GM21423 (cell line): ENCODE measurements around the gene SPPL3.
A peak's percentile ranks its signal among the peaks of the same experiment; 100 is the strongest.

Experiments
- ATAC-seq: cut with Tn5 transposase; IDR thresholded peaks from one replicate; pipeline ENCODE4 v1.9.1; 2021; ENCODE audit warnings: mild to moderate bottlenecking, moderate library complexity; ENCODE audit not compliant: unreplicated experiment

Gene SPPL3

GRCh38 chr12:120879102-120879501 is 25.1 kb downstream of the SPPL3 start:
- no peak for ATAC-seq

DNA sequence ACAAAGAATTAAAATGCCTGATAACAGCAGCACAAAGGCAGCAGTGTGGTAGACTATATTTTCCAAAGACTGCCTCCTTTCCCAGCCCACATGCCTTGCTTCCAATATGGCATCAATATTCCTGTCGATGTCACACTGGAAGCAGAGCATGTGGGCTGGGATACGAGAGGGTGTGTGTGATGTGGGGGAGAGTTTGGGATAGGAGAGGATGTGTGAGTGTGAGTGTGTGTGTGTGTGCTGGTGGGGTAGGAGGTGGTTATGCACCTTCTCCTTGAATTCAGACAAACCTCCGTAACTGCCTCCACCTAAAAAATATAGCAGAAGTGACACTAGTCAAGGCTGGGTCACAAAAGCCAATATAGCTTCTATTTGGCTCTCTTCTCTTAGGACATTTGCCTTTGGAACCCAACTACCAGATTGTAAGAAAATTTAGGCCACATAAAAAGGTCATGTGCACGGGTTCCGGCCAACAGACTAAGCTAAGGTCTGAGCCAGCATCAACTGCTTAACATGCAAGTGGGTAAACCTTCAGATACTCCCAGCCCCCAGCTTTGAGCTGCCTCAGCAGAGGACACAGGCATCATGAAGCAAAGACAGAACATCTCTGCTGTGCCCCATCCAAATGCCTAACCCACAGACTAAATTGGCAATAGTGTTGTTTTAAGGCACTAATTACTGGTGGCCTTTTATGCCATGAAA is 29.5 kb downstream of the SPPL3 start:
- no peak for ATAC-seq

- ATAC-seq = no peak
Observed at GRCh38 chr12:120873226-120873625, 30.9 kb downstream of the SPPL3 start.

GRCh38 chr12:120872487-120872886 is 31.7 kb downstream of the SPPL3 start:
- ATAC-seq = no peak

DNA sequence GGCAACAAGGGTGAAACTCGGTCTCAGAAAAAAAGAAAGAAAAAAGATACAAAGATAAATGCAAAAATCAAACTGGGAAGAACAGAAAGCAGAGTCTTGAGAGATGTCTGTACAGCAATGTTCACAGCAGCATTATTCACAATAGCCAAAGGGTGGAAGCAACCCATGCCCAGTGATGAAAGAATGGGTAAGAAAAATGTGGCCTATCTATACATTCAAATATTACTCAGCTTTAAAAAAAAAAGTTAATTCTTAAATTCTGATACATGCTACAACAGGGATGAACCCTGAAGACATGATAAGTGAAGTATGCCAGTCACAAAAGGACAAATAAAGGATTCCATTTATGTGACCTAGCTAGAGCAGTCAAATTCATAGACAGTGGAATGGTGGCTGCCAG is 33.7 kb downstream of the SPPL3 start:
- no peak for ATAC-seq

- no peak for ATAC-seq
Observed at GRCh38 chr12:120869376-120869775, 34.8 kb downstream of the SPPL3 start.

DNA sequence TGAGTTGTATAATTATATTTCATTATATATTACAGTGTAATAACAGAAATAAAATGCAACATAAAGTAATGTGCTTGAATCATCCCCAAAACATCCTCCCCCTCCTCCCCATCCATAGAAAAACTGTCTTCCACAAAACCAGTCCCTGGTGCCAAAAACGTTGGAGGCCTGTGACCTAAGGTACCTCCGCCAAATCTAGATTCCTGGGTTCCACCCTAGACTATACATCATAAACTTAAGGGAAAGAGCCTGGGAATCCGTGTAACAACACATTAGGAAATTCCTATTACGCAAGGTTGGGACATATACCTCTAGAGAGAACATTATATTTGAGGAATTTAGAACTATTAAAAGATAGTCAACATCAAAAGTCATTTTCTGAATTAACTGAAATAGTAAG is 38.0 kb downstream of the SPPL3 start:
- no peak for ATAC-seq

GRCh38 chr12:120865098-120865497 is 39.1 kb downstream of the SPPL3 start:
- no peak for ATAC-seq

DNA sequence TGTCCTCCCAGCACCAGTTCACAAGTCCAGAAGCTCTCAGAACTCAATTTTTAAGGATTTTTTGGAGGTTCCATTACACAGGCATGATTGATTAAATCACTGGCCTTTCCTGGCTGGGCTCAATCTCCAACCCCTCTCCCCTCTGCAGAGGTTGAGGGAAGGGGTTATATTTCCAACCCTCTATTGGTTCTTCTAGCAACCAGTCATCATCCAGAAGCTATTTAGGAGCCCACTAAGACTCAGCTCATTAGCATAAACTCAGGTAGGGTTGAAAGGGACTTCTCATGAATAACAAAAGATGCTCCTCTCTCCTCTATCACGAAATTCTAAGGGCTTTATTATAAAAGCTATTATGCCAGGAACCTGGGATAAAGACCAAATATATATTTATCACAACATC is 41.5 kb downstream of the SPPL3 start:
- ATAC-seq = no peak

- ATAC-seq = no peak
Observed at GRCh38 chr12:120861074-120861795, 42.9 kb downstream of the SPPL3 start.

DNA sequence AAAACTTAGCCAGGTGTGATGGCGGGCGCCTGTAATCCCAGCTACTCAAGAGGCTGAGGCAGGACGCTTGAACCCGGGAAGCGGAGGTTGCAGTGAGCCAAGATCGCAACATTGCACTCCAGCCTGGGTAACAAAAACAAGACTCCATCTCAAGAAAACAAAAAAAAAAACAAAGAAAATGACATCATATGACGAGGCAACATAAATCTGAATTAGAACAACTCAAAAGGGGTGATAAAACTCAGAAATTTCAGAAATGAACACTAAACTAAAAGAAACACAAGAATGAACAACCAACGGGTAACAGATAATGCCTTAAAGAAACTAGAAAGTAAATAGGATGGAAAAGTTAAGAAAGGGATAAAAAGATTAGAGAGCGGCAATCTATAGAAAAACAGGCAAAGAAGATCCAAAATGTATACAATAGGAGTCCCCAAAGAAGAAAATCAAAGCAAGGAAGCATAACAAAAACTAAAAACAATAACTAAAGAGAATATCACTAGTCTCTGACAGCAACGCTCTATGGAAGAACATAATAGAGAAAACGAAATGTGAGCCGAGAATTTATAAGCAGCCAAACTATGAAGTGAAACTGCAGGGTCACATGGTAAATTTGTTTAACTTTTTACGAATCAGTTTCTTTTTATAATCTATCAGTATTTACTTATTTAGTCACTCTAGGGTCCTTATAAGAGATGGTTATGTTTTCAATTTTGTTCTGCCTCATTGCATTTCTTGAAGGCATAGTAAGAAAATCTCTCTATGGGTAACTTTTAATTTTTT is 45.7 kb downstream of the SPPL3 start:
- no peak for ATAC-seq

DNA sequence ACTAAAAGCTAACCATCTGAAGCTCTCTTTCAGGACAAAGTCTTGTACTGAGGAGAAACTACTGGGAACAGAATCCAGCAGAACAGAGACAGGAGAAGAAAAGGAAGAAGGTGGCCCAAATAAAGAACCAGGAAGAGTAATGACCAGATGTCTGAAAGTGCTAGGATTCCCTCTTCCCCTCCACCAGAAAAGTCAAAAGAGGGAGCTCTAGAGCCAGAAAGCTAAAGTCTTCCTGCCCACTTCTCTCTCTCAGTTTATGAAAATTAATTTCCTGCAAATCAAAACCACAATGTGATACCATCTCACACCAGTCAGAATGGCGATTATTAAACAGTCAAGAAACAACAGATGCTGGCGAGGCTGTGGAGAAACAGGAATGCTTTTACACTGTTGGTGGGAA is 47.2 kb downstream of the SPPL3 start:
- no peak for ATAC-seq

DNA sequence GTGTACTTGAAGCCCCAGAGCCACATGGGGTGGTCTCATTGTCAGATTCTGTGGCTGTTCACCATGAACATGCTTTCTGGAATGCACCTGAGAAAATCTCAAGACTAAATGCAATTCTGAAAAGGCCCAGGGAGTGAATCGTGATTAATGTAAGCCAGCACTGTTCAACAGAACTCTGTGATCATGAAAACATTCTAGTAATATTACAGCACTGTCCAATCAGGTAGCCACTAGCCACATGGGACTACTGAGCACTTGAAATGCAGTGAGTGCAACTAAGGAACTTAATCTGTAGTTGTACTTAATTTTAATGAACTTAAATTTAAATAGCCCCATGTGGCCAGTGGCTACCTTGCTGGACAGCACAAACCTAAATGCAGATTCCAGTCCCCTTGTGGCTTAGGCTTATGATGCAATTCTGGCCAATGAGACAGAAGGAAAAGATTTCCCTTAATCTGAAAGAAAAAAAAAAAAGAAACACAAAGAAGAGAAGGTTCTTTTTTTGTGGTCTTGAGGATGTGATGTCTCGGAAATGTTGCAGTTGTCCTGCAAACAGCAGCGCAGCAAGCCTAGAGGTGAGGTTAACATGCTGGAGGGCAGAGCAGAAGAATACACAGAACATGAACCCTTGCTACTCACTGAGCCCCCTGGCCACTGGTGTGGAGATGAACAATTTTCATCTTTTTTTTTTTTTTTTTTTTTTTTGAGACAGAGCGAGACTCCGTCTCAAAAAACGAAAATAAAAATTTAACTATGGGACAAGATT is 48.2 kb downstream of the SPPL3 start:
- ATAC-seq = no peak

DNA sequence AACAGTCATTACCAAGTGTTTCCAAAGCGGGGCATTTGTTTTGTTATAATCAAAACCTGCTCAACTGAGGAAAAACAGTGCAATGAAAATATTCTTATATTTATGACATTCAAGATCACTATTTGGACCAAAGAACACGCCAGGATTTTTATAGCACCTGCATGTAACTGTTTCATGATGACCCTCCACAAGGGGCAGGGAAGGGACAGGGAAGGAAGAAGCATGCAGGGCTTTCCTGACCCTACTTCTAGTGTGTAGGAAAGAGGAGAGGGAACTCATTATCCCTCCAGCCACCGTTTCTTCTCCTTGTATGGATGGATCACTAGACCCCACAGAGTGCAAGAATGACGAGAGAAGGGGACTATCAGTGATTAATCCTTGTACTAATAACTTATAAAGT is 49.4 kb downstream of the SPPL3 start:
- no peak for ATAC-seq

- no peak for ATAC-seq
Observed at GRCh38 chr12:120853188-120853587, 51.0 kb downstream of the SPPL3 start.

DNA sequence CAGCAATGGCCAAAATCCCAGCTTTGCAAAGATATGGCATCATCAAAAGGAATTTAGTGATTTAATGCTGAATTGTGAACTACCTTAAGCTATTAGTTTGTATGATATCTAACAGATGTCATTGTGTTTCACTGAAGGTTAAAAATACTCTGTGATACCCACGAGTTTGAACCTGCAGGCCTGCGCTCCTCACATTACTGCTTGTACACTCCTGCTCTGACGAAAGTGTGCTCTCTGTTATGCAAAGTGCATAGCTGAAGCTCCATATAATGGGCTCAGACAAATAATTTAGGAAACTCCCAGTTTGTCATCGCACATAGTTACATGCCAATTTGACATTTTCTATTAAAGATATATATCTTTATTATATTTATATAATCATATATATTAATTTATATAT is 52.2 kb downstream of the SPPL3 start:
- no peak for ATAC-seq

DNA sequence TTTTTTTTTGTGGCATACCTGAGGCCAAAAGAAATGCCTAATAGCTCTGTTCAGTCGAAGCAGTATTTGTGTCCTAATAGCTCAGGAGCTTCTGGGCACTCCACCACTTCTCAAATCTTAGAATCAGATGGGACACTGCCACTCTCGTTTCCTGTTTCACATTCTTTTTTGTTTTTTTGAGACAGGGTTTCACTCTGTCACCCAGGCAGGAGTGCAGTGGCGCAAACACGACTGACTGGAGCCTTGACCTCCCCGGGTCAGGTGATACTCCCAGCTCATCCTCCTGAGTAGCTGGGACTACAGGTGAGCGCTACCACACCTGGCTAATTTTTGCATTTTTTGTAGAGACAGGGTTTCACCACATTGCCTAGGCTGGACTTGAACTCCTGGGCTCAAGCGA is 52.7 kb downstream of the SPPL3 start:
- ATAC-seq = peak; percentile 45

GRCh38 chr12:120849765-120850164 is 54.4 kb downstream of the SPPL3 start:
- no peak for ATAC-seq

- peak; percentile 56 for ATAC-seq
Observed at GRCh38 chr12:120847814-120848213, 56.3 kb downstream of the SPPL3 start.

GRCh38 chr12:120847392-120847791 is 56.8 kb downstream of the SPPL3 start:
- no peak for ATAC-seq

DNA sequence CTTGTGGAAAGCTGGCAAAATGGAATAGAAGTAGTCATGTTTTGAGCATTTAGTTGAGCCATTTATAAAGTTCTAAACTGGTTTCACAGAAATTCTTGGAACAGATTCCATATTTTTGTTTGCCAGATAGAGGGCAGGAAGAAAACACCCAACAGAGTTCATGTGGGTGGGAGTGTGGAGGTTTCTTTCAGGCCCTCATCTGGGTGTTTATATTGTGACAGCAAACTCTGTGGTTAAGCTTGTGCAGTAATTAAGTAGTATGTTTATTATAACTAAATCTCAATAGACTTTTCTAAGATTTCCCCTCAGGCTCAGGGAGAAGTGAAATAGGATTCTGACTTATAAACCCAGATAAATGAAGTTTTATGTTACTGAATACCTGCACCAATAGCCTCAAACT is 57.4 kb downstream of the SPPL3 start:
- ATAC-seq = no peak
